IgD-negative memory B cell (primary cell): ENCODE measurements around the gene FBXW12. TPM values are rescaled to one million over a fixed set of nuclear protein-coding genes. Genes with fewer than 3 reads are reported as not detected.

Experiments used
- H3K27ac Mint-ChIP-seq, 3 donors: one replicate each; pipeline ENCODE4 v1.8.0; 2020 to 2022; ENCODE audit warnings: mild to moderate bottlenecking in 3 of 3, mixed read lengths in 3 of 3, moderate library complexity in 1 of 3
- H3K27me3 Mint-ChIP-seq: one replicate; pipeline ENCODE4 v1.8.0; 2021; ENCODE audit warnings: mixed read lengths
- H3K36me3 Mint-ChIP-seq: one replicate; pipeline ENCODE4 v1.8.0; 2020; ENCODE audit warnings: mild to moderate bottlenecking, mixed read lengths
- H3K4me1 Mint-ChIP-seq, 3 donors: one replicate each; pipeline ENCODE4 v1.8.0; 2020 to 2022; ENCODE audit warnings: mixed read lengths in 3 of 3, mild to moderate bottlenecking in 1 of 3
- H3K4me3 Mint-ChIP-seq, 4 donors: one replicate each; pipeline ENCODE4 v1.8.0; 2020 to 2022; ENCODE audit warnings: mild to moderate bottlenecking in 4 of 4, mixed read lengths in 4 of 4, moderate library complexity in 3 of 4
- H3K9me3 Mint-ChIP-seq, 3 donors: one replicate each; pipeline ENCODE4 v1.8.0; 2020 to 2021; ENCODE audit warnings: mixed read lengths in 3 of 3, mild to moderate bottlenecking in 1 of 3
- polyA plus RNA-seq: library from polyadenylated mRNA; unstranded; fragments of 300-500 nt; fragmentation: Illumina TruSeq; gene quantifications from one replicate; pipeline ENCODE4 v1.2.3, GENCODE V29; 2021

The FBXW12 gene
- polyA plus RNA-seq, 1 donor from 2014 or later: not detected

DNA sequence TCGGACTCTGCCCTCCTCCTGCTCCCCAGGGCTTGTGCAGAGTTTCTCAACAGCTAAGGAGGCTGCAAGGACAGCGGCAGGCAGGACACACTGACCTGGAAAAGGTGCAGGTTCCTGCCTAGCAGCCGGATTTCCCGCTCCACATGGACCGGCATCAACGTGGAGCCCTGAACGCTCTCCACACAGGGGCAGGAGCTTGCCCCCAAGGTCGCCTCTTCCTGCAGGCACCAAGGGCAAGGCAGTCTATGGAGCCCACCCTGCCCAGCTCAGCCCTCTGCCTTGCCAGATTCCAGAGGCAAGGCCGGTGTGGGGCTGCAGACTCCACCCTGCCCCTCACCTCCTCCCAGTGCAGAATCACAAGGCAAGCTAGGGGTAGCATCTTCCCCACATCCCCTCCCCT, 47.1 kb downstream of the FBXW12 start:
- Mint-ChIP-seq H3K4me1 (peaks cover 0 to 4% (median 0%) of the 10 kb centered on the region in 3 donors), H3K27ac (no peak overlapping the region), H3K9me3 (no peaks in the 10 kb centered on the region), H3K36me3 (no peaks in the 10 kb centered on the region), H3K4me3 (no peak overlapping the region), H3K27me3 (peaks cover 4% of the 10 kb centered on the region)

DNA sequence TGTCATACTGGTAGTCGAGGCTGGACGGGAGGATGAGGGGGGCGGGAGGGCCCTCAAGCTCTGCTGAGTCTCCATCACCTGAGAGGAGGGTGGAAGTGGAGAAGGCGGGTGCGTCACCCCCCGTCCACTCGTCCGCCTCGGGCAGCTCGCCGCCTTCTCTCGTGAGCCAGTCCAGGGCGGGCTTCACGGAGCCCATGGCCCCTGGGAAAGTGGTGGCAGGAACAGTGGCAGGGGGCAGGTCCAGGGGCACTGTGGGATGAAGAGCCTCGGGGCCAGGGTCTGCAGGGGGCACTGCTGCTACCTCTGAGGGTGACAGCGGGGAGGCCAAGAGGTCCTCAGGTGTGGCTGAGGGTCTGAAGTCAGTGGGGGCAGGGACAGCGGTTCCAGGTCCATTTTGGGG, 47.6 kb downstream of the FBXW12 start:
- H3K36me3 Mint-ChIP-seq: no peaks in the 10 kb centered on the region
- no peaks in the 10 kb centered on the region for H3K9me3 Mint-ChIP-seq
- H3K4me1 Mint-ChIP-seq: peaks cover 0 to 4% (median 0%) of the 10 kb centered on the region in 3 donors
- H3K27ac Mint-ChIP-seq: no peak overlapping the region
- H3K4me3 Mint-ChIP-seq: no peak overlapping the region
- peaks cover 4% of the 10 kb centered on the region for H3K27me3 Mint-ChIP-seq

DNA sequence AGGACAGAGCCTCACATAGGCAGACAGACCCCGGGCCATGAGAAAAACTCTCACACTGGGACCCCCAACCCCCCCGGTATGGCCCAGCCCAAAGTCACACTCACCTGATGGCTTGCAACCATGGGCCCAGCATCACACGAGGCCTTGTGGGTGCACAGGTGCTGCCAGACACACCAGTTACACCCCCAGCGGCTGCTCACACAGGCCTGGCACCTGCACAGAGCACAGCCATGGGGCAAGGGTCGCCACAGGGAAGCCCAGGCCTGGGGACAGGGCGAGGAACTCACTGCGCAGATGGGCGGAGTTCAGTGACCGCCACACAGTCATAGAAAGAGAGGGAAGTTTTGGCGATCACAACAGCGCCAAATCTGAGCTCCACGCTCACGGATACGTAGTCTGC, 48.5 kb downstream of the FBXW12 start:
- Mint-ChIP-seq H3K27me3 (peaks cover 7% of the 10 kb centered on the region), H3K4me3 (no peak overlapping the region), H3K4me1 (peaks cover 0 to 3% (median 0%) of the 10 kb centered on the region in 3 donors), H3K27ac (no peak overlapping the region), H3K9me3 (no peaks in the 10 kb centered on the region), H3K36me3 (no peaks in the 10 kb centered on the region)

GRCh38 chr3:48422272-48422671, 50.3 kb downstream of the FBXW12 start:
- H3K36me3 Mint-ChIP-seq: no peaks in the 10 kb centered on the region
- no peaks in the 10 kb centered on the region for H3K9me3 Mint-ChIP-seq
- H3K27ac Mint-ChIP-seq: no peak overlapping the region
- H3K27me3 Mint-ChIP-seq: peaks cover 7% of the 10 kb centered on the region
- peaks cover 0 to 3% (median 2%) of the 10 kb centered on the region in 3 donors for H3K4me1 Mint-ChIP-seq
- no peak overlapping the region for H3K4me3 Mint-ChIP-seq

GRCh38 chr3:48422681-48423080, 50.7 kb downstream of the FBXW12 start:
- Mint-ChIP-seq H3K4me1 (peaks cover 0 to 4% (median 2%) of the 10 kb centered on the region in 3 donors), H3K27ac (no peak overlapping the region), H3K36me3 (no peaks in the 10 kb centered on the region), H3K27me3 (peaks cover 7% of the 10 kb centered on the region), H3K4me3 (no peak overlapping the region), H3K9me3 (no peaks in the 10 kb centered on the region)

DNA sequence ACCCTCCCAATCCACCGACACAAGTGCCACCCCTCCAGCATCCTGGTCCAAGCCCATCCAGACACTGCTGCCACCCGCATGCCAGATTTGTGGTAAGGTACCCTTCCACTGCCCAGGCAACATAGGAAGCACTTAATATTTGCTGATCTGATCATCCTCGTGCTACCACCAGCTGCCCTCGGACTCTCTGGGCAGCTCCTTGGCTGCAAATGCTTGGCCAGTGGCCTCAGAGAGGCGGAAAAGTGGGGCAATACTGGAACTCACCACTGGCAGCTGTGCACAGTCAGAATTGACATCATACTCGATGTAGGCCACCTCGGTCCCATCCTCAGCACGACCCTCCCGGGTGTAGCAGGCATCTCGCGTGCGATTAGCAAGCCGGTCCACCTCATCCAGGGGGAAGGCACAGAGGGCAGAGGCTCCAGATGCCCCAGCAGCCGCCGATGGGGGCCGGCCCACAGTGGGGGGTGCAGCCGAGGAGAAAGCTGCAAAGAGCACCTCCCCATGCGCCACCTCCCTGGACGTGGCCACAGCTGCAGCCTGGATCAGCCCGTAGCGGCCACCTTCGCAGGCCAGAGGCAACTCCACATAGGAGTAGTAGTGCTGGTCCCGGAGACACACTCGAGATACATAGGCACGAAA, 51.3 kb downstream of the FBXW12 start:
- Mint-ChIP-seq H3K27me3 (peaks cover 11% of the 10 kb centered on the region), H3K4me3 (no peak overlapping the region), H3K9me3 (no peaks in the 10 kb centered on the region), H3K4me1 (peaks cover 2 to 4% (median 3%) of the 10 kb centered on the region in 3 donors), H3K36me3 (no peaks in the 10 kb centered on the region), H3K27ac (no peak overlapping the region)

DNA sequence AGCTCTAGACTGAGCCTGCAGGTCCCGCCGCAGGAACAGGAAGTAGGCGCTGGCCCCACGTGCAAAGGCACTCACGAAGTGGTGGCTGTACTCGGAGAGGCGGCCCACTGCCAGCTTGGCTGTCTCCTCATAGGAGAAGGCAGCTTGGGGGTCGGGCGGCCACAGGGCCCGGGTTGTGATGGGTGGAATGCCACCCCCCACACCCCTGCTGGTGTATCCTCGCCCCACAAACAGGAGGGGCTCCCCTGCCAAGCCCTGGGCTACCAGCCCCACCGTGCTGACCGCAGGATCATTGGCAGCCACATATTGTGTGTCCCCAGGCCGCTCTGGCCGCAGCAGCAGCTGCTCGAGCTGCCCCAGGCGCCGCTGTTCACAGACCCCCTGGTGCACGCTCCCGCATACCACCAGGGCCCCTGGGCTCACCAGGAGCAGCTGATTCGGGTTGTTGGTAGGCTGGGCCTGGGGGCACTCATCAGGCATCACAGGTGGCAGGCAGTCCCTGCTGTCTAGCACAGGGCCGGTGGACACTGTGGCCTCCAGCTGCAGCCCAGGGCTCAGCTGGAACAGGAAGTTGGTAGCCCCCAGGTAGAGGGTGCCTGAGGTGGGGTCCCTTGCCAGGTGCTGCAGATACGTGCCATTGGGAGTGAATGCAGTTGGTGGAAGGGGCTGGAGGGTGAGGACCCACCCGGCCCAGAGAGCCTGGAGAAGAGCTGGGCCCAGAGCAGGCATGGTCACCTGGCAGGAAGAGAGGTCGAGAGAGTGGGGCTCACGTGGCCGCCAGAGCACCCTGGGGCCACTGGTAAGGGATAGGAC, 52.1 kb downstream of the FBXW12 start:
- Mint-ChIP-seq H3K36me3 (no peaks in the 10 kb centered on the region), H3K9me3 (no peaks in the 10 kb centered on the region), H3K4me3 (no peak overlapping the region), H3K27ac (no peak overlapping the region), H3K27me3 (peaks cover 11% of the 10 kb centered on the region), H3K4me1 (peaks cover 2 to 4% (median 3%) of the 10 kb centered on the region in 3 donors)

GRCh38 chr3:48425281-48425812, 53.3 kb downstream of the FBXW12 start:
- Mint-ChIP-seq H3K27me3 (peaks cover 14% of the 10 kb centered on the region), H3K9me3 (no peaks in the 10 kb centered on the region), H3K36me3 (no peaks in the 10 kb centered on the region), H3K4me3 (no peak overlapping the region), H3K27ac (no peak overlapping the region), H3K4me1 (peaks cover 2 to 6% (median 3%) of the 10 kb centered on the region in 3 donors)

DNA sequence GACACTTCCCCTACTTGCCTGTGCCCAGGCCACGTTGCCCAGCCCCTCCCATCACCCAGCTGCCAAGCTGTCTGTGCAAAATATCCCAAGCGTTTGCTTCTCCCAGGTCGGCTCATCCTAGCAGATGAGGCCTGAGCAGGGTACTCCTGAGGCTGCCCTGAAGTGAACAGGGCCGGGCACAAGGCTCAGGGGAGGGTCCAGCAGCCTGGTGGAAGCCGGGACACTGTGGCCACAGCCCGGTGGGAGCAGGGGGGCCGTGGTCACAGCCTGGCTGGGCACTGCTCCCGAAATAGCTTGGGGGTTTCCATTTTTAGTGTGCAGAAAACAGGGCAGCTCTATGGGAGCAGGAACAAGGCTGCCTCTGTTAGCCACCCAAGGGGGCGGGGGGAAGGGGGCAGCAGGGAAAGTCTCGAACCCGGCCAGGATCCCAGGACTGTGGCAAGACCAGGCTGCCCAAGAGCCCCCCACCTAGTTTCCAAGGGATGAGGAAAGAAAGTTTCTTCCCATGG, 54.4 kb downstream of the FBXW12 start:
- Mint-ChIP-seq H3K36me3 (no peaks in the 10 kb centered on the region), H3K27me3 (peaks cover 19% of the 10 kb centered on the region), H3K9me3 (no peaks in the 10 kb centered on the region), H3K4me3 (no peak overlapping the region), H3K4me1 (peaks cover 2 to 6% (median 3%) of the 10 kb centered on the region in 3 donors), H3K27ac (no peak overlapping the region)

DNA sequence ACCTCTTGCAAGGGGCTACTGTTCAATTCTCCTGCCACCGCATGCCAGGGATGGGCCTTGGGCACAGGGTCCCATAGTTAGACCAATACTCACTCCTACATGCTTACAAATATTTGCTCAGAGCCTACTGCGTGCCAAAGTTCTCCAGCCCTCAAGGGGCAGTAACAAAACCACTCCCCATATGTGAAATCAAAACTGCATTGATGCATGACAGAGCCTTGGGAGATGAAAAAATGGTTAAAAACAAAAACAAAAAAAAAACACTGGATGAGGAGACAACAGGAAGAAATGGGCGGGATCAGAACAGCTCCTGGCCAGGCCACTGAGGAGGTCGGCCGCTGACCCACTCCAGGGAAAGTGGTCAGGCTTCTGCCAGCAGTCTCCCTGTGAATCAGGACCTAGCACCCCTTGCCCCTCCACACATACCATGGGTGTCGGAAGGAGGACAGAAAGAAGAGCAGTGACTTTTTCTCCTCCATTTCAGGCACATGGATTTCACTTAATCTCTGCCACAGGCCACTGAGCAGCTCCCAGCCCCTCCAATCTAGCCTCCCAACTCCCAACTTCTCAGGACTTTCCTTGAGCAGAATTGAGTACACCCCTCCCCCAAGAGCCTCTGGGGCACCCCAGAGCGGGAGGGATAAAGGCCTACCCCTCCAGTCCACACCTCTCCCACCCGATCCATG, 55.1 kb downstream of the FBXW12 start:
- Mint-ChIP-seq H3K27me3 (peaks cover 18% of the 10 kb centered on the region), H3K36me3 (peaks cover 2% of the 10 kb centered on the region), H3K4me3 (peak overlapping the region in 2 of 4 donors; percentile 23 to 63), H3K4me1 (peaks cover 2 to 3% (median 3%) of the 10 kb centered on the region in 3 donors), H3K9me3 (no peaks in the 10 kb centered on the region), H3K27ac (no peak overlapping the region)

- no peaks in the 10 kb centered on the region for H3K9me3 Mint-ChIP-seq
- H3K4me1 Mint-ChIP-seq: peaks cover 2 to 3% (median 3%) of the 10 kb centered on the region in 3 donors
- H3K36me3 Mint-ChIP-seq: peaks cover 2% of the 10 kb centered on the region
- peak overlapping the region in 3 of 4 donors; percentile 24 to 73 (median 66) for H3K4me3 Mint-ChIP-seq
- H3K27me3 Mint-ChIP-seq: peaks cover 18% of the 10 kb centered on the region
- peak overlapping the region in 1 of 3 donors; percentile 39 for H3K27ac Mint-ChIP-seq
Observed at GRCh38 chr3:48427630-48427962, 55.6 kb downstream of the FBXW12 start.

DNA sequence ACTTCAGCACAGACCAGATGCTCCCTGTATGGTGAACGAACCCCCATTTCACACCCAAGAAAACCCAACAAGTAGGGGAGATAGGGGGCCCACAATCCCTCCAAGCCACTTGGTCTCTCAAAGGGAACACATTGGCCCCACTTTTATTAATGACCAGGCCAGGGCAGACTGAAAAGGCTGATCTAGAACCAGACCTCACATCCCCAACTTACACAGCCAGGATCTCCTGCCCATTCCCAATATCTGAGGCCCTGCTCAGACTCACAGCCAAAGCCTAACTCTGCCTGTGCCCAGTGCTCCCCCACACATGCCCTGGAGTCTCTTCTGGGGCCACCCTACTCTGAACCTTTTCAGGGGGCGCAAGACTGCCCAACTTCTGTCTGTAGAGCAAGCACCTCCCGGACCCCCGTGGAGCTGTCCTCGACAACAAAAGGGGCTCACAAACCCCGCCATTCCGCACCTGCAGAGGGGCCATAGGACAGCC, 56.1 kb downstream of the FBXW12 start:
- peaks cover 2% of the 10 kb centered on the region for H3K36me3 Mint-ChIP-seq
- H3K4me1 Mint-ChIP-seq: peaks cover 2 to 3% (median 3%) of the 10 kb centered on the region in 3 donors
- H3K27me3 Mint-ChIP-seq: peaks cover 15% of the 10 kb centered on the region
- H3K27ac Mint-ChIP-seq: peak overlapping the region in 1 of 3 donors; percentile 39
- H3K4me3 Mint-ChIP-seq: peak overlapping the region; percentile 54 to 73 (median 60)
- H3K9me3 Mint-ChIP-seq: no peaks in the 10 kb centered on the region

- Mint-ChIP-seq H3K27ac (no peak overlapping the region), H3K9me3 (no peaks in the 10 kb centered on the region), H3K36me3 (peaks cover 2% of the 10 kb centered on the region), H3K4me3 (peak overlapping the region; percentile 54 to 73 (median 60)), H3K4me1 (peaks cover 2 to 3% (median 3%) of the 10 kb centered on the region in 3 donors), H3K27me3 (peaks cover 15% of the 10 kb centered on the region)
Observed at GRCh38 chr3:48428572-48429316, 56.7 kb downstream of the FBXW12 start.

GRCh38 chr3:48429317-48429959, 57.4 kb downstream of the FBXW12 start:
- Mint-ChIP-seq H3K27ac (peak overlapping the region in 1 of 3 donors; percentile 74), H3K36me3 (peaks cover 2% of the 10 kb centered on the region), H3K4me1 (peaks cover 2 to 3% (median 3%) of the 10 kb centered on the region in 3 donors), H3K4me3 (peak overlapping the region; percentile 49 to 91 (median 85)), H3K9me3 (no peaks in the 10 kb centered on the region), H3K27me3 (peaks cover 15% of the 10 kb centered on the region)
